ENCODE data around the gene COLEC12.

The COLEC12 gene

GRCh38 chr18:500632-501405 is at the start of gene COLEC12:
Gene COLEC12, minus strand, starts transcription at chr18:500701. Its CDS starts 187 bp downstream, at chr18:500514.
- no peak for DNase-seq

- no peak for DNase-seq
These were observed 49.5 kb upstream of the COLEC12 start for GRCh38 chr18:549967-550366.

- DNase-seq = no peak
These were observed 43.1 kb upstream of the COLEC12 start for GRCh38 chr18:543447-544078.

GRCh38 chr18:533995-534601 is 33.6 kb upstream of the COLEC12 start:
- no peak for DNase-seq

- DNase-seq = no peak
These were observed 32.1 kb upstream of the COLEC12 start for GRCh38 chr18:532632-533031.

- DNase-seq = no peak
These were observed 31.5 kb upstream of the COLEC12 start for GRCh38 chr18:532018-532417.

DNA sequence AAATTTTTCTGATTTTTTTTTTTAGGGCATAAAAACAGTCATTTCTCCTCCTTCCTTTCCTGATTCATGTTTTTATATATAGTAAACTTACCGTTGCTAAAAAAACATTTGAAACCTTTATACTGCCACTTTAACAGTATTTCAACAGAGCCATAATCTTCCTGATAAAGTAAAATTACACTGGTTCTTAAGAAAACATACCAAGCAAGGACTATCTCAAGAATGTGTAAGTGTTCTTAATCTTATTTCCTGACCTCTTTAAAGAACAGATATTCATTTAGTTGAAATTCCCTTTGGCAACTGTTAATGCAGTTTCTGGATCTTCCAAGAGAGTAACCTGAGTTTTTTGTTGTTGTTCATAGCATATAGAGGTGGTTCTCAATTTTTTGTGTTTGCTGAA is 26.6 kb upstream of the COLEC12 start:
- no peak for DNase-seq

- DNase-seq = no peak
These were observed 26.2 kb upstream of the COLEC12 start for GRCh38 chr18:526681-527080.

DNA sequence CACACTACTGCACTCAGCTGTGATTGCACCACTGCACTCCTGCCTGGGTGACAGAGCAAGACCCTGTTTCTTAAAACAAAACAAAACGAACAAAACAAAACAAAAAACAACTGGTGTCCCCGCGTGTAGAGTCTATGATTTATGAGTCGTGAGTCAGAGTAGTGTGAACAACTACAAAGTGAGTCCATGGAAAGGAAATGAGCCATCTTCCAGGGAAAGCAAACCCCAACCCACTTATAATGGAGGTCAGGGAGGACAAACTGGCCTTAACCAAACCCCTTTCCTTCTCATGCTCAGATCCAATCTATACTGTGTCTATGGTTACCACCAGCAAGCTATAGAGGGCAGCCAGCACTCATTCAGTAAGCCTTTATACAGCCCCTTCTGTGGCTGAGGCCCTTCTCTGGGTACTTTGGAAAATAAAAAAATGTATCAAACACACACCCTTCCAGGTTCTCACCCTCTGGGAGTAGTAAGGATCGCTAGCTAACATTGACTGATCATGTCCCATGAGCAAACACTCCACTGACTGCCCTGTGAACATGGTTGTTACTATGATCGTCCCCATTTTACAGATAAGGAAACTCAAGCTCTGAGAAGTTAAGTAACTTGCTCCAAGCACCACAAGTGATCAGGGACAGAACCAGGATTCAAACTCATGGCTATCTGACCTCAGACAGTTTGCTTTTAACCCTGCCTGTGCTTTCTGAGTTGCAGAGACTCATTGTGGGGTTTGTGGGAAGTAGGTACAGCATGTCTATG is 24.7 kb upstream of the COLEC12 start:
- DNase-seq = no peak

- DNase-seq = no peak
These were observed 24.0 kb upstream of the COLEC12 start for GRCh38 chr18:524466-524865.

DNA sequence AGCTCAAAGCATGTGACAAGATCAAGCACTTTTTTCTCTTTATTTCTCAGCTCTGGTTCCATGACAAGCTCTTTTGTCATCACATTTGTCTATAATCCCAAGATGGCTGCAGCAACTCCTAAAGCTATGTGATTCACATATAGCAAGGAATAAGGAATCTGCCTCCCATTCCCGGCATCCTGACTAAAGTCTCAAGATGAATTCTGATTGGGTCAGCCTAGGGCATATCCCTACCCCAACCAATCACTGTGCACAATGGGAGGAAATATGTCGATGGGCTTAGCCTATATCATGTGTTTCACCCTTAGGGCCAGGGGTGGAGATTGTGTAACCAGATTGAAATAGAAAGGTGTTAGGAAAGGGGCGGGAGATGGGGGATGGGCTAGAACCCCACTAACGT is 23.1 kb upstream of the COLEC12 start:
- DNase-seq = no peak

DNA sequence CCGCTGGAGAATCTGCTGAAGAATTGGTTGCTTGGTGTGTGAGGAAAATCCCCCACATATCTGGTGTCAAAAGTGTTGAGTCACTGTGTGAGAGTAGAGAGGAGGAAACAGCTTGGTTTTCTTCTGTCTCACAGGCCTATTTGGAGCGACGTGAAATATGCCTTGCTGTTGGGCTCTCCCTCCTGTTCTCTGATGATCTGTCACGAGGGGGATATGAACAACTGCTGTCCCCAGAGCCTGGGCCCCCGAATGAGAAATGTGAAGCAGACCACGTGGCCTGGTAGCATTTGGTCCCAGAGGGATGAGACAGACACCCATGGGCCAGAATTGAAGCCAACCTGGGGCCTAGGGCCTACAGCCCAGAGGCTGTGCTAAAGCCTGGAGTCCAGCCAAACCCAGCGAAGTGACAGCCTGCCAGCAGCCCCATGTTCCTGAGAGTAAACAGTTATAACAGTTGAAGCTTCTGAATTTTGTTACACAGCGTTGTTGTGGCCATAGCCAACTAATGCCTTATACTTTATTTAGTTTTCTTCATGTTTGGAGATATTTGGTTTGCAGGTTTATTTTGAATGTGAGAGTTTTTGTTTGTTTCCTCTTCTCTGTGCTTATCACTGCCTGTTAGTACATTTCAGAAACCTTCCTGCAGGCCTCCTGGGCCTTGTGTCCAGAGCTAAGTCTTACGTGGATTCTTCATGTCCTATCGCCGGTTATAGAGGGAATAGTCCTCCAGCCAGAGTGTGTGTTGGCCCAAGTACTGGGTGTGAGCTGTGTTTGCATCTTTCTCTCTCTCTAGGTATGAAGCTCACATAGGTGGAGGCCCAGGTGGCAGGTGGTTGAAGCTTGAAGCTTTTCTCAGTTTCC is 18.7 kb upstream of the COLEC12 start:
- no peak for DNase-seq

GRCh38 chr18:518081-518480 is 17.6 kb upstream of the COLEC12 start:
- no peak for DNase-seq

DNA sequence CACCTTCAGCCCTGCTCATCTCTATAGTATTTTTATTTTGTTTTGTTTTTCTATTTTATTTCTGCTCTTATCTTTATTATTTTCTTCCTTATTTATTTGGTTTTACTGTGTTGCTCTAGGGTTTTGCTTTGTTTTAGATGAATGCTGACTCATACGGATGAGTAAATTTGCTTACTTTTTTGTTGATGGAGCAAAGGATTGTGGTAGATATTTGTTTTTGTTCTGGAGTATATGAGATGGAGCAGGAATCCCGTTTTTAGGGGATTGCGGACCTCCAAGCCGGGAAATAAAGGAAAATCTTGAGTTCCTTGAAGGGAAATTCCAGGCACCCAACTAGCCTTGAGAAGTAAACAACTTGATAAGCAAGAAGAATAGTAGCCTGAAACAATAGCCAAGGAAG is 15.3 kb upstream of the COLEC12 start:
- DNase-seq = no peak

DNA sequence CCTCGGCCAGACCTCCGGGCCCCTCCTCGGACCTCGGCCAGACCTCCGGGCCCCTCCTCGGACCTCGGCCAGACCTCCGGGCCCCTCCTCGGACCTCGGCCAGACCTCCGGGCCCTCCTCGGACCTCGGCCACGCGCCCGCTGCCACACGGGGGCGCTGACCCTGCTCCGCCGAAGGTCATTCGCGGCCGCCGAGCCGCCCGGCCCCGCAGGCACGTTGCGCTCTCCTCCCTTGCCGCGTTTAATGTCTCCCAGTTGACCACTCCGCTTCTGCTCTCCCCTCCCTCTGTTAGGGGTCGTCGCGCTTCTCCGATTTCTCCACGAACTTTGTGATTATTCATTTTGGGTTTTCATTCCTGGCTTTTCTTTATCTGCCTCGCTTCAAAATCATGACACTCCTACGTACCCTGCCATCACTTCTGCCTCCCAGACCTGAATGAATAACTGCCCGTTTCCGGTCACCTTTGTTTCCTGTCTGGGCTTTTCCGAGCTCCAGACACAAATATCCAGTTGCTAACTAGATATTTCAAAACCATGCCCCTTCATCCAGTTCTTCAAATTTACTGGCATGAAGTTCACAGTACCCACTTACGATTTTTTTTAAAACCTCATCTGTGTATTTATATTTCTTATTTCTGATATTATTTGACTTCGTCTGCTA is 14.8 kb upstream of the COLEC12 start:
- DNase-seq = no peak

GRCh38 chr18:513826-514530 is 13.5 kb upstream of the COLEC12 start:
- no peak for DNase-seq

- no peak for DNase-seq
These were observed 12.5 kb upstream of the COLEC12 start for GRCh38 chr18:512957-513356.

DNA sequence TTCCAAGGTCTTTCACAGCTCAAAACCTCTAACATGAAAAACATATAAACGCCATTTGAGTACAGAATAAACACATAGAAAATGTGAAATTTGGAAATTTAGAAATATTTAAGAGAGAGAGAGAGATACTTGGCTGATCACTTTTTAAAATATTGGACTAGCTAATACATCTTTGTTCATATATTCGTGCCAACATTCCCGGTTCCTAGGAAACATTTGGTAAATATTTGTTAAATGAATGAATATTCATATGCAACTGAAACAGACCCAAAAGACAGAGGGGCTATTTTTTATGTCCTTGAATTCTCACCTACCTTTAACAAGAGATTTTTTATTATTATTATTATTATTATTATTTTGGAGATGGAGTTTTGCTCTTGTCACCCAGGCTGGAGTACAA is 8.3 kb upstream of the COLEC12 start:
- no peak for DNase-seq

- no peak for DNase-seq
These were observed 7.1 kb upstream of the COLEC12 start for GRCh38 chr18:507636-508035.

DNA sequence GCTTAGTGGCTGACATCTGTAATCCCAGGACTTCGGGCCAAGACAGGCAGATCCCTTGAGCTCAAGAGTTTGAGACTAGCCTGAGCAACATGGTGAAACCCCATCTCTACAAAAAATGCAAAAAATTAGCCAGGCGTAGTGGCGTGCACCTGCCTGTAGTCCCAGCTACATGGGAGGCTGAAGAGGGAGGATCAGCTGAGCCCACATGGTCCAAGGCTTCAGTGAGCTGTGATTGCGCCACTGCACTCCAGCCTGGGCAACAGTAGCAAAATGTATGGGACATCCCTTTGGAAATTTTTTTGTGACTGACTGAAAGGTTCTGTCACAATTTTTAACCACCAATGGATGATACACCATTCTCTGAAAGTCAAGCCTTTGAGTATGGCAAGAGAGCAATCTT is 6.3 kb upstream of the COLEC12 start:
- DNase-seq = no peak

- DNase-seq = no peak
These were observed 5.8 kb upstream of the COLEC12 start for GRCh38 chr18:506264-506663.

Measured in NCI-H2081 (cell line).